Ovary (tissue), 3 donors: Measurements from ENCODE around the gene B9D1.

Experiments used
- CTCF ChIP-seq, 3 donors: fragments of 450-650 bp in 2 of 3; fragments of 200-600 bp in 1 of 3; IDR thresholded peaks; one replicate each; pipeline versions ENCODE4 v1.5.1 to v1.8.0; 2016 to 2022; ENCODE audit warnings: antibody characterized with exemption in 3 of 3, mild to moderate bottlenecking in 1 of 3
- EP300 ChIP-seq: sonication (generic); formaldehyde crosslinking; IDR thresholded peaks from one replicate; pipeline ENCODE4 v1.6.1; 2017; ENCODE audit warnings: antibody characterized with exemption
- POLR2A ChIP-seq: fragments of 450-650 bp; IDR thresholded peaks from one replicate; pipeline ENCODE4 v1.6.1; 2017; ENCODE audit warnings: antibody characterized with exemption, mild to moderate bottlenecking, moderate library complexity
- donor health status: DM: no; HTN: no; CAD: no.

- TF ChIP-seq POLR2A (no peak), CTCF (IDR thresholded peaks at IDR 0.05) (no peak), EP300 (no peak)
Measured at GRCh38 chr17:19408346-19408710, 45.8 kb upstream of the B9D1 start.
